CD14-positive monocyte (primary cell): Measurements from ENCODE around the gene PLIN4. TPM values are rescaled to one million over a fixed set of nuclear protein-coding genes. Genes with fewer than 3 reads are reported as not detected.

Experiments
- DNase-seq, 3 donors: peaks; one replicate each; pipeline ENCODE4 v3.0.0-alpha.2; 2011 to 2022
- H2AFZ ChIP-seq: 2 replicates; pipeline ENCODE4 v1.6.0; 2012; ENCODE audit warnings: mild to moderate bottlenecking, low read depth, low read length, inconsistent platforms; ENCODE audit not compliant: insufficient read depth, poor library complexity, severe bottlenecking
- H3K27ac ChIP-seq, 2 donors: 1 replicate in 1 of 2; 2 replicates in 1 of 2; pipeline ENCODE4 v1.5.1; 2012 to 2013; ENCODE audit warnings: low read length in 2 of 2, control low read depth in 1 of 2, inconsistent platforms in 1 of 2, low read depth in 1 of 2, mild to moderate bottlenecking in 1 of 2
- H3K27me3 ChIP-seq, 2 donors: one replicate each; pipeline versions ENCODE4 v1.6.0 to v1.6.1; 2011 to 2013; ENCODE audit warnings: low read length in 2 of 2; ENCODE audit not compliant: control insufficient read depth in 2 of 2, insufficient read depth in 2 of 2
- H3K36me3 ChIP-seq, 2 donors: replicated peaks in 1 of 2; 1 replicate in 1 of 2; 2 replicates in 1 of 2; pipeline versions ENCODE4 v1.5.1 to v1.6.1; 2012 to 2013; ENCODE audit warnings: low read length in 2 of 2, control low read depth in 1 of 2, inconsistent platforms in 1 of 2, mild to moderate bottlenecking in 1 of 2; ENCODE audit not compliant: insufficient read depth in 2 of 2, control insufficient read depth in 1 of 2
- H3K4me1 ChIP-seq, 2 donors: 1 replicate in 1 of 2; 2 replicates in 1 of 2; pipeline versions ENCODE4 v1.5.1 to v1.6.1; 2012 to 2013; ENCODE audit warnings: low read length in 2 of 2, control low read depth in 1 of 2, inconsistent platforms in 1 of 2, mild to moderate bottlenecking in 1 of 2, moderate library complexity in 1 of 2; ENCODE audit not compliant: insufficient read depth in 2 of 2, control insufficient read depth in 1 of 2
- H3K4me2 ChIP-seq: replicated peaks from 2 replicates; pipeline ENCODE3; 2012; ENCODE audit warnings: low read length, moderate library complexity, mild to moderate bottlenecking; ENCODE audit not compliant: poor library complexity, severe bottlenecking; ENCODE audit errors: extremely low read depth
- H3K4me3 ChIP-seq, 3 experiments: fragments of 200-600 bp in 1 of 3; sonication (generic) in 1 of 3; replicated peaks in 1 of 3; 1 replicate in 2 of 3; 2 replicates in 1 of 3; pipeline ENCODE4 v1.5.1; 2011 to 2013; ENCODE audit warnings: low read length in 3 of 3, mild to moderate bottlenecking in 3 of 3, control low read depth in 2 of 3, low read depth in 2 of 3, inconsistent platforms in 1 of 3, moderate library complexity in 1 of 3
- H3K79me2 ChIP-seq: 2 replicates; pipeline ENCODE4 v1.6.0; 2012; ENCODE audit warnings: mild to moderate bottlenecking, control low read depth, inconsistent platforms, low read length, moderate library complexity; ENCODE audit not compliant: insufficient read depth
- H3K9ac ChIP-seq: 2 replicates; pipeline ENCODE4 v1.6.0; 2017; ENCODE audit warnings: low read length, mild to moderate bottlenecking; ENCODE audit not compliant: insufficient read depth, poor library complexity, severe bottlenecking
- H3K9me3 ChIP-seq, 2 donors: replicated peaks in 1 of 2; 1 replicate in 1 of 2; 2 replicates in 1 of 2; pipeline versions ENCODE4 v1.5.1 to v1.6.1; 2012 to 2013; ENCODE audit warnings: low read length in 2 of 2, control low read depth in 1 of 2; ENCODE audit not compliant: control insufficient read depth in 1 of 2, insufficient read depth in 1 of 2
- H4K20me1 ChIP-seq: 2 replicates; pipeline ENCODE4 v1.6.0; 2012; ENCODE audit warnings: mild to moderate bottlenecking, low read length, control low read depth, moderate library complexity; ENCODE audit not compliant: insufficient read depth
- H3K27ac Mint-ChIP-seq, 7 donors: one replicate each; pipeline ENCODE4 v1.8.0; 2020; ENCODE audit warnings: mild to moderate bottlenecking in 7 of 7, mixed read lengths in 7 of 7, moderate library complexity in 6 of 7, inconsistent platforms in 2 of 7
- H3K27me3 Mint-ChIP-seq, 3 donors: one replicate each; pipeline ENCODE4 v1.8.0; 2021 to 2022; ENCODE audit warnings: low read depth in 3 of 3, mild to moderate bottlenecking in 3 of 3, mixed read lengths in 3 of 3, moderate library complexity in 3 of 3, inconsistent platforms in 1 of 3
- H3K36me3 Mint-ChIP-seq, 2 donors: one replicate each; pipeline ENCODE4 v1.8.0; 2020; ENCODE audit warnings: mixed read lengths in 2 of 2, inconsistent platforms in 1 of 2, mild to moderate bottlenecking in 1 of 2
- H3K4me1 Mint-ChIP-seq: one replicate; pipeline ENCODE4 v1.8.0; 2020; ENCODE audit warnings: mild to moderate bottlenecking, mixed read lengths
- H3K4me3 Mint-ChIP-seq, 2 donors: one replicate each; pipeline ENCODE4 v1.8.0; 2020; ENCODE audit warnings: mild to moderate bottlenecking in 2 of 2, mixed read lengths in 2 of 2, moderate library complexity in 1 of 2
- H3K9me3 Mint-ChIP-seq, 7 donors: one replicate each; pipeline ENCODE4 v1.8.0; 2020 to 2022; ENCODE audit warnings: mixed read lengths in 7 of 7, mild to moderate bottlenecking in 6 of 7, moderate library complexity in 6 of 7, inconsistent platforms in 2 of 7
- CTCF ChIP-seq: fragments of 200-600 bp; IDR thresholded peaks from one replicate; pipeline ENCODE4 v1.8.0; 2022; ENCODE audit warnings: antibody characterized with exemption, mild to moderate bottlenecking
- WGBS: methylation state at CpG from one replicate; pipeline ENCODE4 v1.1.5; 2013; ENCODE audit warnings: missing lambda C conversion rate; ENCODE audit not compliant: insufficient coverage; 5-methylcytosine and 5-hydroxymethylcytosine counted together
- intact Hi-C, 2 donors: fragments of 100-400 bp; cut with micrococcal nuclease; formaldehyde crosslinking; loops; one replicate each; pipeline versions ENCODE4 v1.15.0 to v1.15.1; 2023
- polyA plus RNA-seq, 3 donors: library from polyadenylated mRNA; depleted of rRNA in 1 of 3; unstranded in 2 of 3; stranded (reverse) in 1 of 3; fragments of 300-500 nt in 2 of 3; fragments of >200 nt in 1 of 3; fragmentation: Illumina TruSeq in 2 of 3; gene quantifications; 1 replicate in 2 of 3; 2 replicates in 1 of 3; pipeline ENCODE4 v1.2.3, GENCODE V29; 2012 to 2021

PLIN4 gene
- polyA plus RNA-seq, 3 donors: 0.05 to 0.19 TPM; not detected in 1

- intact Hi-C loops: no loop called here
- Histone ChIP-seq H3K27ac (no peak overlapping the region), H2AFZ (no peak overlapping the region), H3K4me1 (no peaks in the 10 kb centered on the region), H3K36me3 (no peaks in the 10 kb centered on the region), H3K4me3 (no peak overlapping the region), H3K9me3 (no peaks in the 10 kb centered on the region), H3K79me2 (no peaks in the 10 kb centered on the region), H3K4me2 (no peak overlapping the region), H3K9ac (no peak overlapping the region), H4K20me1 (no peaks in the 10 kb centered on the region), H3K27me3 (no peaks in the 10 kb centered on the region)
- H3K9me3 Mint-ChIP-seq: peaks cover 0 to 2% (median 0%) of the 10 kb centered on the region in 7 donors
- H3K36me3 Mint-ChIP-seq: no peaks in the 10 kb centered on the region
- TF ChIP-seq CTCF: no peak
- H3K4me3 Mint-ChIP-seq: no peak overlapping the region
- no peaks in the 10 kb centered on the region for H3K4me1 Mint-ChIP-seq
- WGBS: 47% methylated on average over 9 of the region's 14 CpGs
- no peak for DNase-seq
- H3K27me3 Mint-ChIP-seq: peaks cover 0 to 12% (median 6%) of the 10 kb centered on the region in 3 donors
- H3K27ac Mint-ChIP-seq: peak overlapping the region in 2 of 7 donors; percentile 20 to 60
Measured at GRCh38 chr19:4516199-4516938, 1.9 kb downstream of the PLIN4 start.

- H3K36me3 ChIP-seq: no peaks in the 10 kb centered on the region
- H3K9me3 ChIP-seq: no peaks in the 10 kb centered on the region
- no peak overlapping the region for H3K4me3 ChIP-seq
- H4K20me1 ChIP-seq: no peaks in the 10 kb centered on the region
- peaks cover 0 to 2% (median 0%) of the 10 kb centered on the region in 7 donors for H3K9me3 Mint-ChIP-seq
- DNase-seq: no peak
- no peak overlapping the region for H3K4me2 ChIP-seq
- no peak overlapping the region for H3K9ac ChIP-seq
- intact Hi-C loops: no loop called here
- no peaks in the 10 kb centered on the region for H3K36me3 Mint-ChIP-seq
- WGBS: 100% methylated on average over 3 of the region's 5 CpGs
- peaks cover 0 to 10% (median 7%) of the 10 kb centered on the region in 3 donors for H3K27me3 Mint-ChIP-seq
- no peak overlapping the region for H2AFZ ChIP-seq
- H3K27ac Mint-ChIP-seq: peak overlapping the region in 1 of 7 donors; percentile 20
- no peak overlapping the region for H3K4me3 Mint-ChIP-seq
- no peak overlapping the region for H3K27ac ChIP-seq
- no peak for TF ChIP-seq CTCF
- no peaks in the 10 kb centered on the region for H3K4me1 ChIP-seq
- no peaks in the 10 kb centered on the region for H3K79me2 ChIP-seq
- H3K4me1 Mint-ChIP-seq: no peaks in the 10 kb centered on the region
- H3K27me3 ChIP-seq: no peaks in the 10 kb centered on the region
Measured at GRCh38 chr19:4515732-4516131, 2.6 kb downstream of the PLIN4 start.
